IMR-90 (cell line): ENCODE results near the gene SPON1. TPM values are rescaled to one million over a fixed set of nuclear protein-coding genes. Genes with fewer than 3 reads are reported as not detected.
"Not testable (repeated sequence)": the region's sequence is repeated elsewhere in the genome, so short reads cannot be mapped to it uniquely, and the experiment has no call there.

Experiments used
- ATAC-seq: fragments of 200-7000 bp; cut with Tn5 transposase; 2 replicates; pipeline ENCODE4 v1.9.1; 2020; ENCODE audit warnings: low read depth, mild to moderate bottlenecking, moderate library complexity
- BruUV-seq: library from RNA; stranded (reverse); fragments of 400-500 nt; replicated peaks from 2 replicates; lab custom pipeline; 2021; lab: Mats Ljungman, UMichigan
- CTCF ChIA-PET: fragments of 300-600 bp; formaldehyde crosslinking; extraction: SDS; loops from one replicate; lab custom pipeline; 2021; ENCODE audit warnings: antibody characterized with exemption; lab: Yijun Ruan, JAX
- POLR2A ChIA-PET: fragments of 300-600 bp; sonication (Branson Sonifier 250); formaldehyde crosslinking; loops from one replicate; lab custom pipeline; 2022; ENCODE audit warnings: antibody characterized with exemption; ENCODE audit not compliant: unreplicated experiment; lab: Charles Lee
- DNase-seq: peaks from one replicate; pipeline ENCODE4 v3.0.0; 2013
- H2AFZ ChIP-seq: replicated peaks from 2 replicates; pipeline ENCODE3; 2013; ENCODE audit warnings: low read length, mild to moderate bottlenecking; ENCODE audit not compliant: poor library complexity
- H2AK5ac ChIP-seq: 2 replicates; pipeline ENCODE4 v1.6.1; 2013; ENCODE audit warnings: low read depth, low read length, inconsistent platforms
- H2AK9ac ChIP-seq: replicated peaks from 2 replicates; pipeline ENCODE3; 2013; ENCODE audit warnings: mild to moderate bottlenecking, low read depth, low read length, moderate library complexity; ENCODE audit not compliant: poor library complexity
- H2BK120ac ChIP-seq: 2 replicates; pipeline ENCODE4 v1.6.1; 2013; ENCODE audit warnings: low read depth, low read length, inconsistent platforms
- H2BK15ac ChIP-seq: 3 replicates; pipeline ENCODE4 v1.6.1; 2013; ENCODE audit warnings: low read depth, low read length, inconsistent platforms
- H2BK20ac ChIP-seq: 2 replicates; pipeline ENCODE4 v1.6.1; 2013; ENCODE audit warnings: low read depth, mild to moderate bottlenecking, inconsistent platforms, low read length, moderate library complexity
- H2BK5ac ChIP-seq: 2 replicates; pipeline ENCODE4 v1.6.1; 2013; ENCODE audit warnings: mild to moderate bottlenecking, low read depth, low read length, inconsistent platforms; ENCODE audit not compliant: poor library complexity, severe bottlenecking
- H3K14ac ChIP-seq: replicated peaks from 2 replicates; pipeline ENCODE4 v1.6.1; 2013; ENCODE audit warnings: low read depth, low read length, inconsistent platforms
- H3K18ac ChIP-seq: 2 replicates; pipeline ENCODE4 v1.6.1; 2013; ENCODE audit warnings: low read depth, low read length, control low read depth
- H3K23ac ChIP-seq: 2 replicates; pipeline ENCODE4 v1.6.1; 2013; ENCODE audit warnings: low read depth, low read length, inconsistent platforms
- H3K27ac ChIP-seq: 2 replicates; pipeline ENCODE4 v1.5.1; 2013; ENCODE audit warnings: mild to moderate bottlenecking, control low read depth, low read length; ENCODE audit not compliant: insufficient read depth
- H3K27me3 ChIP-seq: 2 replicates; pipeline ENCODE4 v1.6.1; 2013; ENCODE audit warnings: low read length; ENCODE audit not compliant: control insufficient read depth, insufficient read depth
- H3K36me3 ChIP-seq: 2 replicates; pipeline ENCODE4 v1.6.1; 2013; ENCODE audit warnings: low read length, mixed read lengths; ENCODE audit not compliant: control insufficient read depth, insufficient read depth
- H3K4ac ChIP-seq: 2 replicates; pipeline ENCODE4 v1.6.1; 2013; ENCODE audit warnings: low read depth, low read length, inconsistent platforms
- H3K4me1 ChIP-seq: 2 replicates; pipeline ENCODE4 v1.6.1; 2013; ENCODE audit warnings: low read length, mixed read lengths; ENCODE audit not compliant: control insufficient read depth, insufficient read depth
- H3K4me2 ChIP-seq: 2 replicates; pipeline ENCODE4 v1.6.1; 2013; ENCODE audit warnings: low read depth, mild to moderate bottlenecking, control low read depth, low read length, moderate library complexity
- H3K4me3 ChIP-seq: 2 replicates; pipeline ENCODE4 v1.5.1; 2013; ENCODE audit warnings: low read depth, mild to moderate bottlenecking, control low read depth, low read length, moderate library complexity; ENCODE audit not compliant: insufficient read depth
- H3K56ac ChIP-seq: 2 replicates; pipeline ENCODE4 v1.6.1; 2013; ENCODE audit warnings: low read length, inconsistent platforms; ENCODE audit not compliant: insufficient read depth; ENCODE audit errors: extremely low read depth
- H3K79me1 ChIP-seq, 2 experiments: 2 replicates each; pipeline ENCODE4 v1.6.1; 2013; ENCODE audit warnings: low read length in 2 of 2, inconsistent platforms in 1 of 2, low read depth in 1 of 2
- H3K9ac ChIP-seq: 2 replicates; pipeline ENCODE4 v1.6.1; 2013; ENCODE audit warnings: low read depth, low read length, control low read depth
- H3K9me1 ChIP-seq: 2 replicates; pipeline ENCODE4 v1.6.1; 2013; ENCODE audit warnings: low read length, inconsistent platforms; ENCODE audit not compliant: insufficient read depth
- H3K9me3 ChIP-seq: 2 replicates; pipeline ENCODE4 v1.6.1; 2013; ENCODE audit warnings: low read length; ENCODE audit not compliant: control insufficient read depth, insufficient read depth
- H4K20me1 ChIP-seq: 2 replicates; pipeline ENCODE4 v1.6.1; 2013; ENCODE audit warnings: low read length, inconsistent platforms; ENCODE audit not compliant: insufficient read depth
- H4K5ac ChIP-seq: 2 replicates; pipeline ENCODE4 v1.6.1; 2013; ENCODE audit warnings: mild to moderate bottlenecking, low read depth, low read length, control low read depth
- H4K8ac ChIP-seq, 2 experiments: 2 replicates each; pipeline ENCODE4 v1.6.1; 2013; ENCODE audit warnings: low read depth in 2 of 2, low read length in 2 of 2, control low read depth in 1 of 2, inconsistent platforms in 1 of 2
- H4K91ac ChIP-seq: 2 replicates; pipeline ENCODE4 v1.6.1; 2013; ENCODE audit warnings: low read depth, low read length, inconsistent platforms; ENCODE audit not compliant: insufficient read depth
- WGBS, 2 experiments: methylation state at CpG; one replicate each; pipeline versions ENCODE4 v1.1.5 to v1.1.7; 2013; ENCODE audit warnings: missing lambda C conversion rate in 2 of 2; ENCODE audit not compliant: insufficient read length in 1 of 2; ENCODE audit errors: extremely low coverage in 2 of 2; 5-methylcytosine and 5-hydroxymethylcytosine counted together
- dilution Hi-C: fragments of 300-500 bp; cut with HindIII; formaldehyde crosslinking; loops from one replicate; pipeline ENCODE4 v1.14.3; 2018; ENCODE audit warnings: low sequenced_read_pairs; ENCODE audit not compliant: unreplicated experiment
- in situ Hi-C: fragments of 300-500 bp; cut with MboI; formaldehyde crosslinking; loops from 3 replicates; pipeline ENCODE4 v1.14.3; 2019; ENCODE audit warnings: low sequenced_read_pairs, inconsistent platforms, mixed read lengths
- intact Hi-C: fragments of 100-400 bp; cut with micrococcal nuclease; formaldehyde crosslinking; loops from 2 replicates; pipeline ENCODE4 v1.10.0; 2022
- polyA plus RNA-seq, 3 experiments: library from polyadenylated mRNA; depleted of rRNA; stranded (reverse); fragments of >200 nt; gene quantifications; 2 replicates each; pipeline ENCODE4 v1.2.3, GENCODE V29; 2012; ENCODE audit warnings: low replicate concordance in 1 of 3
- total RNA-seq: library from RNA; depleted of rRNA; stranded (reverse); fragments of >200 nt; gene quantifications from 2 replicates; pipeline ENCODE4 v1.2.3, GENCODE V29; 2012

SPON1 gene
- total and polyA plus RNA-seq, 2 of the 4 experiments (the other 2 are of a cell fraction), result 0.62 to 0.72 TPM

GRCh38 chr11:13926366-13926765, 36.2 kb upstream of the SPON1 start:
- H3K14ac ChIP-seq, H4K8ac ChIP-seq, dilution Hi-C loops, H2AK5ac ChIP-seq, BruUV-seq, H3K9ac ChIP-seq, H2AK9ac ChIP-seq, H2BK15ac ChIP-seq, intact Hi-C loops, H3K9me3 ChIP-seq, H3K36me3 ChIP-seq, H3K4me2 ChIP-seq, H3K79me1 ChIP-seq, H3K9me1 ChIP-seq, H2BK20ac ChIP-seq, in situ Hi-C loops, H2BK5ac ChIP-seq, H2AFZ ChIP-seq, H3K27me3 ChIP-seq, H4K5ac ChIP-seq, H3K4me1 ChIP-seq, H4K91ac ChIP-seq, H3K4me3 ChIP-seq, H3K27ac ChIP-seq, H2BK120ac ChIP-seq, H3K18ac ChIP-seq, POLR2A ChIA-PET, H4K20me1 ChIP-seq, H3K56ac ChIP-seq, ATAC-seq, H3K23ac ChIP-seq, DNase-seq, H3K4ac ChIP-seq: not testable (repeated sequence)
- CTCF ChIA-PET, result interaction anchor here (0.6 kb wide), 1 partner anchor 1148 kb away, joined by 3 read pairs; no protein-coding TSS in a partner anchor
- 85% methylated on average over 3 of the region's 5 CpGs; no CpG with 5 or more reads in 1 of the 2 experiments for WGBS, 2 experiments
